T-cell (primary cell): ENCODE results near the gene TRIM27. TPM values are rescaled to one million over a fixed set of nuclear protein-coding genes. Genes with fewer than 3 reads are reported as not detected.
"Not testable (repeated sequence)": the region's sequence is repeated elsewhere in the genome, so short reads cannot be mapped to it uniquely, and the experiment has no call there.

Source experiments
- ATAC-seq, 4 experiments: fragments of 200-7000 bp in 3 of 4; fragments of 150-1000 bp in 1 of 4; cut with Tn5 transposase; replicated peaks in 1 of 4; 1 replicate in 3 of 4; 2 replicates in 1 of 4; pipeline ENCODE4 v1.10.0; 2021; ENCODE audit warnings: moderate library complexity in 3 of 4, mild to moderate bottlenecking in 2 of 4, moderate number of reproducible peaks in 1 of 4
- CTCF ChIA-PET, 2 donors: fragments of 300-600 bp; sonication (Branson Sonifier 250); formaldehyde crosslinking; loops; one replicate each; lab custom pipeline; 2022; ENCODE audit warnings: antibody characterized with exemption in 2 of 2; lab: Charles Lee
- POLR2A ChIA-PET, 2 donors: fragments of 300-600 bp; sonication (Branson Sonifier 250); formaldehyde crosslinking; loops; one replicate each; lab custom pipeline; 2022; ENCODE audit warnings: antibody characterized with exemption in 2 of 2; lab: Charles Lee
- DNase-seq, 35 experiments: peaks; one replicate each; pipeline versions ENCODE4 v3.0.0 to v3.0.0-alpha.2; 2013 to 2023
- H3K27ac ChIP-seq: one replicate; pipeline ENCODE4 v1.5.1; 2013; ENCODE audit warnings: low read length
- H3K27me3 ChIP-seq, 2 experiments: replicated peaks in 1 of 2; 1 replicate in 1 of 2; 2 replicates in 1 of 2; pipeline versions ENCODE4 v1.6.1 to v1.7.0; 2013; ENCODE audit warnings: low read length in 1 of 2, mixed read lengths in 1 of 2; ENCODE audit not compliant: control insufficient read depth in 2 of 2, insufficient read depth in 2 of 2; ENCODE audit errors: extremely low read depth in 1 of 2
- H3K36me3 ChIP-seq, 2 donors: 1 replicate in 1 of 2; 2 replicates in 1 of 2; pipeline versions ENCODE4 v1.6.1 to v1.7.0; 2013; ENCODE audit warnings: low read length in 1 of 2; ENCODE audit not compliant: control insufficient read depth in 2 of 2, insufficient read depth in 1 of 2; ENCODE audit errors: extremely low read depth in 1 of 2
- H3K4me1 ChIP-seq, 2 experiments: 1 replicate in 1 of 2; 2 replicates in 1 of 2; pipeline versions ENCODE4 v1.6.1 to v1.7.0; 2013; ENCODE audit warnings: low read length in 2 of 2, mixed read lengths in 1 of 2; ENCODE audit not compliant: insufficient read depth in 2 of 2, control insufficient read depth in 1 of 2; ENCODE audit errors: extremely low read depth in 1 of 2
- H3K4me3 ChIP-seq, 2 donors: 1 replicate in 1 of 2; 2 replicates in 1 of 2; pipeline versions ENCODE4 v1.5.1 to v1.7.0; 2013; ENCODE audit warnings: mild to moderate bottlenecking in 2 of 2, low read length in 1 of 2, moderate library complexity in 1 of 2; ENCODE audit not compliant: control insufficient read depth in 1 of 2; ENCODE audit errors: extremely low read depth in 1 of 2
- H3K9me3 ChIP-seq: 2 replicates; pipeline ENCODE4 v1.7.0; 2013
- H3K27ac Mint-ChIP-seq, 2 donors: one replicate each; pipeline ENCODE4 v1.8.0; 2020 to 2021; ENCODE audit warnings: mild to moderate bottlenecking in 2 of 2, mixed read lengths in 2 of 2
- H3K27me3 Mint-ChIP-seq, 2 donors: one replicate each; pipeline ENCODE4 v1.8.0; 2021 to 2022; ENCODE audit warnings: mixed read lengths in 2 of 2
- H3K36me3 Mint-ChIP-seq: one replicate; pipeline ENCODE4 v1.8.0; 2021; ENCODE audit warnings: mixed read lengths
- H3K4me1 Mint-ChIP-seq, 3 donors: one replicate each; pipeline ENCODE4 v1.8.0; 2020 to 2022; ENCODE audit warnings: mixed read lengths in 3 of 3, mild to moderate bottlenecking in 1 of 3
- H3K4me3 Mint-ChIP-seq, 3 donors: one replicate each; pipeline ENCODE4 v1.8.0; 2020 to 2022; ENCODE audit warnings: mild to moderate bottlenecking in 3 of 3, mixed read lengths in 3 of 3, moderate library complexity in 3 of 3
- H3K9me3 Mint-ChIP-seq, 3 donors: one replicate each; pipeline ENCODE4 v1.8.0; 2020 to 2022; ENCODE audit warnings: mixed read lengths in 3 of 3
- WGBS: methylation state at CpG from one replicate; pipeline ENCODE4 v1.1.5; 2013; ENCODE audit warnings: missing lambda C conversion rate; ENCODE audit not compliant: insufficient coverage; 5-methylcytosine and 5-hydroxymethylcytosine counted together
- total RNA-seq, 35 experiments: library from RNA in 6 of 35; stranded (reverse) in 6 of 35; fragments of 120-200 nt in 1 of 35; gene quantifications; one replicate each; pipeline versions ENCODE4 v1.2.1 to v1.2.4 and lab custom pipeline; 2013 to 2026

Gene TRIM27
- total RNA-seq, 5 donors from 2014 or later (not counting 1 experiment from before 2014, with no cell fraction given) = 27.2 to 91.7 (median 86.9) TPM

DNA sequence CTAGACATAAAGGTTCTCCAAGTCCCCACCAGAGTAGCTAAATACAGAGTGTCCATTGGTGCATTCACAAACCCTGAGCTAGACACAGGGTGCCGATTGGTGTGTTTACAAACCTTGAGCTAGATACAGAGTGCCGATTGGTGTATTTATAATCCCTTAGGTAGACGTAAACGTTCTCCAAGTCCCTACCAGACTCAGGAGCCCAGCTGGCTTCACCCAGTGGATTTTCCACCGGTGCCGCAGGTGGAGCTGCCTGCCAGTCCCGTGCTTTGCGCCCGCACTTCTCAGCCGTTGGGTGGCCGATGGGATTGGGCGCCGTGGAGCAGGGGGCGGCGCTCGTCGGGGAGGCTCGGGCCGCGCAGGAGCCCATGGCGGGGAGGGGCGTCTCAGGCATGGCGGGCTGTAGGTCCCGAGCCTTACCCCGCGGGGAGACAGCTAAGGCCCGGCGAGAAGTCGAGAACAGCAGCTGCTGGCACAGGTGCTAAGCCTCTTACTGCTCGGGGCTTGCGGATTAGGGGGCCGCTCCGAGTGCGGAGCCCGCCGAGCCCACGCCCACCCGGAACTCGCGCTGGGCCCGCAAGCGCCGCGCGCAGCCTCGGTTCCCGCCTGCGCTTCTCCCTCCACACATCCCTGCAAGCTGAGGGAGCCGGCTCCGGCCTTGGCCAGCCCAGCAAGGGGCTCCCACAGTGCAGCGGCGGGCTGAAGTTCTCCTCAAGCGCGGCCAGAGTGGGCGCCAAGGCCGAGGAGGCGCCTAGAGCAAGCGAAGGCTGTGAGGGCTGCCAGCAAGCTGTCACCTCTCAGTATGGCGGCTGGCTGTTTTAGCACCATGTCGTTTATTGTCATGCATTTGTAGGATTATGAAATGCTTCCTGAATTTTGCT lies 57.3 kb downstream of the TRIM27 start:
- Mint-ChIP-seq H3K27ac (peak overlapping the region; percentile 91 to 94), H3K4me1 (peaks cover 36 to 43% (median 43%) of the 10 kb centered on the region in 3 donors), H3K4me3 (peak overlapping the region; percentile 84 to 98 (median 85)), H3K9me3 (peaks cover 0 to 14% (median 7%) of the 10 kb centered on the region in 3 donors)
- CTCF ChIA-PET = interaction anchor here (0.6 to 2.3 kb wide), 11 partner anchors 14 to 1739 kb away, joined by 3 to 23 read pairs (median 4); no protein-coding TSS in a partner anchor
- DNase-seq (peak; percentile 59 to 82 (median 71)), ATAC-seq (peak; percentile 67 to 76 (median 75))
- under 1% methylated on average over 55 of the region's 60 CpGs for WGBS
- H3K27me3 ChIP-seq, H3K9me3 ChIP-seq, H3K36me3 ChIP-seq, H3K27me3 Mint-ChIP-seq, H3K36me3 Mint-ChIP-seq: not testable (repeated sequence)
- Histone ChIP-seq H3K4me1 (peaks cover 10 to 31% of the 10 kb centered on the region in 2 experiments), H3K4me3 (peak overlapping the region; percentile 54 to 62), H3K27ac (peak overlapping the region; percentile 72)
- POLR2A ChIA-PET = interaction anchor here (0.5 to 2.1 kb wide), 15 partner anchors 18 to 1720 kb away, joined by 3 to 21 read pairs (median 3); a partner anchor contains a TSS

- peak; percentile 20 to 87 (median 70) for DNase-seq
- H3K4me1 Mint-ChIP-seq = peaks cover 42 to 47% (median 47%) of the 10 kb centered on the region in 3 donors
- Histone ChIP-seq H3K36me3 (no peaks in the 10 kb centered on the region), H3K9me3 (peaks cover 2% of the 10 kb centered on the region), H3K27me3 (no peaks in the 10 kb centered on the region), H3K4me3 (peak overlapping the region in 1 of 2 donors; percentile 62), H3K4me1 (peaks cover 10 to 31% of the 10 kb centered on the region in 2 experiments), H3K27ac (peak overlapping the region; percentile 72)
- 73% methylated on average over 9 of the region's 25 CpGs for WGBS
- H3K27me3 Mint-ChIP-seq = peaks cover 0 to 5% of the 10 kb centered on the region in 2 donors
- ChIA-PET CTCF (interaction anchor here (0.5 to 2.3 kb wide), 13 partner anchors 15 to 1739 kb away, joined by 3 to 23 read pairs (median 4); no protein-coding TSS in a partner anchor), POLR2A (interaction anchor here (0.5 to 2.1 kb wide), 14 partner anchors 19 to 1719 kb away, joined by 3 to 21 read pairs (median 4); a partner anchor contains a TSS)
- ATAC-seq = peak in 3 of 4 experiments; percentile 0 to 9 (median 2)
- H3K4me3 Mint-ChIP-seq = peak overlapping the region; percentile 84 to 98 (median 85)
- H3K36me3 Mint-ChIP-seq = peaks cover 4% of the 10 kb centered on the region
- H3K9me3 Mint-ChIP-seq = peaks cover 0 to 14% (median 7%) of the 10 kb centered on the region in 3 donors
- H3K27ac Mint-ChIP-seq = peak overlapping the region; percentile 91 to 94
Observed at GRCh38 chr6:28865401-28866204, 58.2 kb downstream of the TRIM27 start.

GRCh38 chr6:28864326-28864923 lies 59.4 kb downstream of the TRIM27 start:
- Histone ChIP-seq H3K27me3 (no peaks in the 10 kb centered on the region), H3K4me3 (peak overlapping the region; percentile 75 to 92), H3K4me1 (peaks cover 10 to 31% of the 10 kb centered on the region in 2 experiments), H3K27ac (peak overlapping the region; percentile 57), H3K36me3 (no peaks in the 10 kb centered on the region), H3K9me3 (peaks cover 2% of the 10 kb centered on the region)
- H3K36me3 Mint-ChIP-seq = peaks cover 4% of the 10 kb centered on the region
- H3K9me3 Mint-ChIP-seq = peaks cover 0 to 14% (median 7%) of the 10 kb centered on the region in 3 donors
- H3K4me3 Mint-ChIP-seq = peak overlapping the region; percentile 87 to 98 (median 90)
- H3K27ac Mint-ChIP-seq = peak overlapping the region; percentile 94 to 95
- ChIA-PET POLR2A (interaction anchor here in 1 of 2 donors (1.8 kb wide), 1 partner anchor 20 kb away, joined by 11 read pairs; no protein-coding TSS in a partner anchor), CTCF (interaction anchor here in 1 of 2 donors (1.4 kb wide), 1 partner anchor 33 kb away, joined by 6 read pairs; no protein-coding TSS in a partner anchor)
- DNase-seq (peak in 3 of 35 experiments; percentile 12 to 23 (median 18)), ATAC-seq (no peak)
- H3K27me3 Mint-ChIP-seq = peaks cover 0 to 5% of the 10 kb centered on the region in 2 donors
- H3K4me1 Mint-ChIP-seq = peaks cover 45 to 50% (median 50%) of the 10 kb centered on the region in 3 donors
- 43% methylated on average over 20 of the region's 25 CpGs for WGBS

GRCh38 chr6:28863604-28864325 lies 60.0 kb downstream of the TRIM27 start:
- H3K36me3 Mint-ChIP-seq = peaks cover 4% of the 10 kb centered on the region
- H3K27ac Mint-ChIP-seq = peak overlapping the region; percentile 94 to 95
- peaks cover 2% of the 10 kb centered on the region for H3K9me3 ChIP-seq
- peak overlapping the region; percentile 57 for H3K27ac ChIP-seq
- CTCF ChIA-PET = interaction anchor here in 1 of 2 donors (0.7 to 1.8 kb wide), 10 partner anchors 10 to 991 kb away, joined by 3 to 19 read pairs (median 5); a partner anchor contains a TSS
- peak; percentile 26 to 52 (median 34) for ATAC-seq
- peak overlapping the region; percentile 75 to 92 for H3K4me3 ChIP-seq
- H3K36me3 ChIP-seq = no peaks in the 10 kb centered on the region
- H3K9me3 Mint-ChIP-seq = peaks cover 0 to 14% (median 7%) of the 10 kb centered on the region in 3 donors
- under 1% methylated on average over 32 of the region's 47 CpGs for WGBS
- H3K4me3 Mint-ChIP-seq = peak overlapping the region; percentile 87 to 98 (median 90)
- H3K27me3 ChIP-seq = no peaks in the 10 kb centered on the region
- POLR2A ChIA-PET = interaction anchor here in 1 of 2 donors (0.6 to 2.0 kb wide), 5 partner anchors 17 to 1717 kb away, joined by 3 to 8 read pairs (median 3); a partner anchor contains a TSS
- DNase-seq = peak; percentile 58 to 92 (median 77)
- peaks cover 10 to 31% of the 10 kb centered on the region in 2 experiments for H3K4me1 ChIP-seq
- H3K4me1 Mint-ChIP-seq = peaks cover 45 to 50% (median 50%) of the 10 kb centered on the region in 3 donors
- H3K27me3 Mint-ChIP-seq = peaks cover 0 to 5% of the 10 kb centered on the region in 2 donors

DNA sequence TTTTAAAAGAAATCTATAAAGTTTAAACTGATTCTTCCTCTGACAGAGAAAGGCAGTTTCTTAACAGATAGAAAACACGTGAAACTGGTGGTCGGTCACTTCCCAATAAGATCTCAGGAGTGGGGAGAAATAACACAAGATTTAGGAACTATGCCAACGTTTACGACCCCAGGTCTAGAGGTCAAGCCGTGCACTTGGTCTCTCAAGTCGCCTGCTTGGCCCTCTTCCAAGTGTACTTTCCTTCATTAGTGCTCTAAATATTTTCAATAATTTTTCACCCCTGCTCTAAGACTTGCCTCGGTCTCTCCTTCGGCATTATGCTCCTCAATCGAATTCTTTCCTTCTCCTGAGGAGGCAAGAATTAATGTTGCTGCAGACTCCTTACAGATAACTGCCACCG lies 61.7 kb downstream of the TRIM27 start:
- Histone ChIP-seq H3K27ac (no peak overlapping the region), H3K36me3 (no peaks in the 10 kb centered on the region), H3K9me3 (peaks cover 2% of the 10 kb centered on the region), H3K4me1 (peaks cover 8 to 30% of the 10 kb centered on the region in 2 experiments), H3K4me3 (no peak overlapping the region), H3K27me3 (peaks cover 0 to 3% of the 10 kb centered on the region in 2 experiments)
- ChIA-PET CTCF (interaction anchor here in 1 of 2 donors (1.1 to 1.8 kb wide), 2 partner anchors 24 to 56 kb away, joined by 3 to 19 read pairs; no protein-coding TSS in a partner anchor), POLR2A (interaction anchor here (0.8 to 2.0 kb wide), 2 partner anchors 34 to 74 kb away, joined by 4 to 8 read pairs; no protein-coding TSS in a partner anchor)
- peaks cover 0 to 5% of the 10 kb centered on the region in 2 donors for H3K27me3 Mint-ChIP-seq
- DNase-seq (no peak), ATAC-seq (no peak)
- H3K4me1 Mint-ChIP-seq = peaks cover 44 to 45% (median 45%) of the 10 kb centered on the region in 3 donors
- H3K27ac Mint-ChIP-seq = no peak overlapping the region
- H3K4me3 Mint-ChIP-seq = peak overlapping the region in 1 of 3 donors; percentile 98
- peaks cover 4% of the 10 kb centered on the region for H3K36me3 Mint-ChIP-seq
- H3K9me3 Mint-ChIP-seq = peaks cover 0 to 14% (median 7%) of the 10 kb centered on the region in 3 donors
- WGBS = 95% methylated on average over 8 of the region's 10 CpGs
